Measurements from ENCODE around the gene FN1.

FN1 gene

GRCh38 chr2:215382480-215382879, 53.4 kb downstream of the FN1 start:
- DNase-seq (ENCODE audit: low read depth in 3 of 3) = no peak

GRCh38 chr2:215382011-215382410, 53.9 kb downstream of the FN1 start:
- no peak for DNase-seq (ENCODE audit: low read depth in 3 of 3)

GRCh38 chr2:215380699-215381098, 55.2 kb downstream of the FN1 start:
- DNase-seq (ENCODE audit: low read depth in 3 of 3) = no peak

GRCh38 chr2:215379948-215380347, 55.9 kb downstream of the FN1 start:
- DNase-seq (ENCODE audit: low read depth in 3 of 3) = no peak

GRCh38 chr2:215379039-215379438, 56.8 kb downstream of the FN1 start:
- DNase-seq (ENCODE audit: low read depth in 3 of 3) = no peak

- DNase-seq (ENCODE audit: low read depth in 3 of 3) = no peak
Observed at GRCh38 chr2:215378045-215378444, 57.8 kb downstream of the FN1 start.

GRCh38 chr2:215377283-215377682, 58.6 kb downstream of the FN1 start:
- no peak for DNase-seq (ENCODE audit: low read depth in 3 of 3)

GRCh38 chr2:215376103-215376780, 59.6 kb downstream of the FN1 start:
- DNase-seq (ENCODE audit: low read depth in 3 of 3) = no peak

GRCh38 chr2:215375467-215375830, 60.4 kb downstream of the FN1 start:
- no peak for DNase-seq (ENCODE audit: low read depth in 3 of 3)

GRCh38 chr2:215374642-215375466, 61.0 kb downstream of the FN1 start:
- no peak for DNase-seq (ENCODE audit: low read depth in 3 of 3)

GRCh38 chr2:215374002-215374401, 61.9 kb downstream of the FN1 start:
- no peak for DNase-seq (ENCODE audit: low read depth in 3 of 3)

GRCh38 chr2:215372968-215373649, 62.8 kb downstream of the FN1 start:
- no peak for DNase-seq (ENCODE audit: low read depth in 3 of 3)

GRCh38 chr2:215371915-215372897, 63.7 kb downstream of the FN1 start:
- no peak for DNase-seq (ENCODE audit: low read depth in 3 of 3)

GRCh38 chr2:215370112-215370965, 65.5 kb downstream of the FN1 start:
- no peak for DNase-seq (ENCODE audit: low read depth in 3 of 3)

GRCh38 chr2:215369181-215369760, 66.6 kb downstream of the FN1 start:
- DNase-seq (ENCODE audit: low read depth in 3 of 3) = no peak

GRCh38 chr2:215368493-215368809, 67.4 kb downstream of the FN1 start:
- no peak for DNase-seq (ENCODE audit: low read depth in 3 of 3)

- no peak for DNase-seq (ENCODE audit: low read depth in 3 of 3)
Observed at GRCh38 chr2:215367662-215368492, 68.0 kb downstream of the FN1 start.

- DNase-seq (ENCODE audit: low read depth in 3 of 3) = no peak
Observed at GRCh38 chr2:215366440-215367032, 69.3 kb downstream of the FN1 start.

GRCh38 chr2:215365184-215365658, 70.6 kb downstream of the FN1 start:
- no peak for DNase-seq (ENCODE audit: low read depth in 3 of 3)

All from stimulated activated CD4-positive, alpha-beta T cell treated with anti-CD3 and anti-CD28 coated beads, TNF-alpha, amount 100 ng/mL, for 48 hours (primary cell).